ENCODE data around the gene TOR1B.

The TOR1B gene

GRCh38 chr9:129838707-129839259 is 35.8 kb downstream of the TOR1B start:
- no peak for DNase-seq (ENCODE audit: low read depth, low spot score)
- no peak overlapping the region for H3K27ac ChIP-seq

- no peak for DNase-seq (ENCODE audit: low read depth, low spot score)
- H3K27ac ChIP-seq: no peak overlapping the region
Measured at GRCh38 chr9:129839324-129840023, 36.5 kb downstream of the TOR1B start.

- no peak overlapping the region for H3K27ac ChIP-seq
- no peak for DNase-seq (ENCODE audit: low read depth, low spot score)
Measured at GRCh38 chr9:129840034-129840433, 37.0 kb downstream of the TOR1B start.

- DNase-seq (ENCODE audit: low read depth, low spot score): no peak
- H3K27ac ChIP-seq: no peak overlapping the region
Measured at GRCh38 chr9:129841071-129841470, 38.1 kb downstream of the TOR1B start.

GRCh38 chr9:129845373-129845772 is 42.4 kb downstream of the TOR1B start:
- no peak for DNase-seq (ENCODE audit: low read depth, low spot score)
- no peak overlapping the region for H3K27ac ChIP-seq

- H3K27ac ChIP-seq: no peak overlapping the region
- no peak for DNase-seq (ENCODE audit: low read depth, low spot score)
Measured at GRCh38 chr9:129848712-129849441, 45.9 kb downstream of the TOR1B start.

GRCh38 chr9:129849901-129850300 is 46.9 kb downstream of the TOR1B start:
- no peak overlapping the region for H3K27ac ChIP-seq
- no peak for DNase-seq (ENCODE audit: low read depth, low spot score)

- H3K27ac ChIP-seq: no peak overlapping the region
- no peak for DNase-seq (ENCODE audit: low read depth, low spot score)
Measured at GRCh38 chr9:129850821-129851550, 48.0 kb downstream of the TOR1B start.

GRCh38 chr9:129851821-129852220 is 48.8 kb downstream of the TOR1B start:
- H3K27ac ChIP-seq: no peak overlapping the region
- no peak for DNase-seq (ENCODE audit: low read depth, low spot score)

GRCh38 chr9:129852579-129852978 is 49.6 kb downstream of the TOR1B start:
- DNase-seq (ENCODE audit: low read depth, low spot score): no peak
- H3K27ac ChIP-seq: no peak overlapping the region

- no peak for DNase-seq (ENCODE audit: low read depth, low spot score)
- no peak overlapping the region for H3K27ac ChIP-seq
Measured at GRCh38 chr9:129853614-129854013, 50.6 kb downstream of the TOR1B start.

GRCh38 chr9:129854588-129855110 is 51.7 kb downstream of the TOR1B start:
- H3K27ac ChIP-seq: no peak overlapping the region
- no peak for DNase-seq (ENCODE audit: low read depth, low spot score)

- no peak for DNase-seq (ENCODE audit: low read depth, low spot score)
- H3K27ac ChIP-seq: no peak overlapping the region
Measured at GRCh38 chr9:129857207-129857606, 54.2 kb downstream of the TOR1B start.

- no peak for DNase-seq (ENCODE audit: low read depth, low spot score)
- H3K27ac ChIP-seq: no peak overlapping the region
Measured at GRCh38 chr9:129858167-129858962, 55.4 kb downstream of the TOR1B start.

Data from epithelial cell of prostate (primary cell).